HG03196 (cell line): Measurements from ENCODE around the gene NIBAN1.
A peak's percentile ranks its signal among the peaks of the same experiment; 100 is the strongest.

Experiments
- ATAC-seq: cut with Tn5 transposase; IDR thresholded peaks from one replicate; pipeline ENCODE4 v1.9.1; 2021; ENCODE audit not compliant: unreplicated experiment

Gene NIBAN1

DNA sequence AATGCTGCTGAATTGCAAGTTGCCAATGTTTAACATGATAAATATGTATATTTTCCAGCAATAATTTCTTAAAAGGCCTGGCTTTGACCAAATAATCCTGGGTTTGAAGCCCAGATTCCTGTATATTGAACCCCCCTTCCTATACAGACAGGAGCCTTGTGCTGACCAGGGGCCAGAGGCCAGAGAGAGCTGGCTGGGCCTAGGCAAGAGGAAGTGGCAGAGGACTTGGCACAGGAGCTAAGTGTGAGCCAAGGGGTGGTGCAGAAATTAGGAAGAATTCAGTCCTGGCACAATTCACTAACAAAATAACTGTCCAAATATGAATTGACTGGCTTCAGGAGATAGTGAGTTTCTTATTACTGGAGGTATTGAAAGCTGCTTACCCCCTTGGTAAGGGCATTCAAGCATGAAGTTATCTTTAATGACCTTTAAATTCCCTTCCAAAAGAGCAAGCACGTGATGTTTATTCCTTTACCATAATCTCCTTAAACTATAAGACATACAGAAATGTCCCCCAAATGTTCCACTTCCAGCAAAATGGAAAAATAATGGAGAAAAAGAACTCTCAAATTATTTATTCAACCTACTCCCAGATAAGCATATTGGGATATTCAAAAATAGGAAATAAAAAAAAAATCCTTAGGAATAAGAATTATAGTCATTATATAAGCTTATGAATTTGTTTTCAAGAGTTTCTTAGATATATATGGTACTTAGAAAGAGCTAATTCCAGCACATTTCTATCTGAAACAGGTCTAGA lies 26.6 kb downstream of the NIBAN1 start:
- no peak for ATAC-seq

DNA sequence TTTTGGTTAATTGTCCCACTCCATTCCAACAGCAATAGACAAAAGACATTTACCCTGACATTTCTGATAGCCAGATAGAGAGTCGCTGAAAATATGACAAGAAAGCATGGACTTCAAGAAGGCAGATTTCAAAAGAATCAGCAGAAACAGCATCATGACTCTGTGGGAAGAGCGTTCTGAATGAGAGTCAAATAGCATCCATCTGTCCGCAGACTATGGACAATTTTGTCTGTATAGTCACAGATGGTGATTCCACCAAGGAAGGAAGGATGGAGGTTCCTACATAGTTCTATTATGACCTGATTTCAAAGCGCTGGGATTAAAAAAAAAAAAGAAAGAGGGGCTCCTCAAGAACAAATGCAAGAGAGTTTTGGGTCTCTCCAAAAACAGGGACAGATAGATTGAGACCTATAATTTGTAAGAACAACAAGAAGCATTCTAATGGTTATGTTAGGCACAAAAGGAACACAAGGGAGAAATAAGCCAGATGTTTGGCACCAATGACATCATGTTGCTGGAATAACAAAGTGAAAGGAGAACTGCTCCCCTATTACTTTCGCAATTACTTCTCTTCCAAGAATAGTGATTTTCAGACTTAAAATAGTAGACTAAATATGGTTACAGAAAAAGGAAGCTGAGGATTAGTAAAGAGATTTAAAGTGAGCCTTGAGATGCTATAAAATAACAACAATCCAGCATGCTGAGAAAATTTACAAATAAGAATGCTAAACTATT lies 28.5 kb downstream of the NIBAN1 start:
- peak; percentile 43 for ATAC-seq

DNA sequence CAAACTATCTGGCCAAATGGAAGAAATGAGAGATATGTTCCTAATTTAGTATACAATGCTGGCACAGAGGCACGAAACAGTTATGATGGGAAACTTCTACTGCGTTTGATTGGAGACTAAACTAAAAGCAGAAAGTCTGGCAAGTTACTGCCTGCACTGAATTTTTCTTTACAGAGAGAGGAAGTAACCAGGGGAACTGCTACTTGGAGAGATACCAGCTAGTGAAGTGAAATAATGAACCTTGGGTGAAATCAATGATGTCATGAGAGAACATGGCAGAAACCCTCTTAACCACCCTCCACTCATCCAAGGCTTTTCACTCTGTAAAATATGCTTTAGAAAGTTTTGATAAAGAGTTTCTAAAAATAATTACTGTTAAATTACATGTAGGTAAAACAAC lies 29.3 kb downstream of the NIBAN1 start:
- ATAC-seq, result peak; percentile 53

DNA sequence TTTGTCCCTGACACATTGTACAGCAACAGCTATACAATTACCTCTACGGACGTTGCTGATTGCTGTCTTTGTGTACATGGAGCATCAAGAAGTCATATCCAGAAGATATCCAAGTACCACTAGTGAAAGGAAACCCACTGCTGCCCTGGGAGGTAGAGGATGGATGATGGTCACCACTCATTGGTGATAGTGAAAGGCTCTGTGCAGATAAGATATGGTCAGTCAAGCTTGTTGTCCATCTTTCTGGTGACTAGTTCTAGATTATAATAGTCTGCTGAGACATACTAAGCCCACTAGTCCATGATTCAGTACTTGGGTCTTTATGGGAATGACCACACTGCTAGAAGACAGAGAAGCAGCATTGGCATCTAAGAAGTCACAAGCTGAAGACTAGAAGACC lies 30.3 kb downstream of the NIBAN1 start:
- no peak for ATAC-seq

DNA sequence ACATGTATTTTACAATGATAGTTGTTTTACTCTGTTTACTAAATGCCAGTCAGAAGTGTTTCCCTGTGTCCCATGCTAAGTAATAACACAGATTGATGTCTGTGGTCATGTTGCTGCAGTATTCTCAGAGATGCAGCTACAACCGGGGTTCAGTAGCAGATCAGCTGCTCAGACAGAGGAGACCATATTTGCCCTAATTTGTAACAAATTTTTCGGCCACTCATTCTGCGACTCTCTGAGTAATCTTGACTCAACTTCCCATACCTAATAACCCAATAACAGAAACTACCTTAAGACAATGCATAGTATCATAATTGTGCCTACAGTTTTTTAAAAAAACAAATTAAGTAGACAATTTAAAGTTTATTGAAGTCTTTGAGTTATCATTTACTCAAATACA lies 32.6 kb downstream of the NIBAN1 start:
- ATAC-seq, result peak; percentile 50

DNA sequence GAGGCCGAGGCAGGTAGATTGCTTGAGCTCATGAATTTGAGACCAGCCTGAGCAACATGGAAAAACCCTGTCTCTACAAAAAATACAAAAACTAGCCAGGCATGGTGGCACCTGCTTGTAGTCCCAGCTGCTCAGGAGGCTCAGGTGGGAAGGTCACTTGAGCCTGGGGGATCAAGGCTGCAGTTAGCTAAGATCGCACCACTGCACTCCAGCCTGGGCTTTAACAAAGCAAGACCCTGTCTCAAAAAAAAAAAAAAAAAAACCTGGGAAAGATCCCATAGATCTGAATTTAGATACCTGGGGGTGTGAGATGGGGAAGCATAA lies 32.9 kb downstream of the NIBAN1 start:
- no peak for ATAC-seq

DNA sequence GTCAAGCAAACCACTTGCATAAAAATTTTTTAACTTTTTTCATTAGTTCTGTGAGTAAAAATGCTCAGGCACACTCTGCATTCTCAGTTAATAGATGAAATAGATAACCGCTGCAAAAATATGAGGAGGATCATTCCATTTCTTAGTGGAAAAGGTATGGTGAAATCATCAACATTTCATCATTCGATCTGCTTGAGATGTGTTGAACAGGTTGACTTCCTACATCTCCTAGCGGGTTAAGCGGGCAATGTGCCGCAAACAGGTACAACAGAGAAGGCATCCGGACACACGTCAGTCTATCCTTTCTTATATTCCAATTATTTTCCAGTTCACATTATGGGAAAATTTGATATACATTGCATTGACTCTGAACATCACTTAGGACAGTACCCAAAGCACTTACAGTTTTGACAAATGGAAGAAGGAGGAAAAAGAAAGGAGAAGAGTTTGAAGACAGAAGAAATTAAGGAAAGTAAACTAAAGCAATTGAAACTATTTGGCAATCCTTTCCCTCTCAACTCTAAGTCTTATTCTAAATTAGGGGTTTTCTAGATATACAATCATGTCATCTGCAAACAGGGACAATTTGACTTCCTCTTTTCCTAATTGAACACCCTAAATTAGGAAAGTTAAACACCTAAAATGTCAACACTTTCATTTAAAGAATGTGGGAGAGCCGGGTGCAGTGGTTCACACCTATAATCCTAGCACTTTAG lies 33.5 kb downstream of the NIBAN1 start:
- no peak for ATAC-seq

DNA sequence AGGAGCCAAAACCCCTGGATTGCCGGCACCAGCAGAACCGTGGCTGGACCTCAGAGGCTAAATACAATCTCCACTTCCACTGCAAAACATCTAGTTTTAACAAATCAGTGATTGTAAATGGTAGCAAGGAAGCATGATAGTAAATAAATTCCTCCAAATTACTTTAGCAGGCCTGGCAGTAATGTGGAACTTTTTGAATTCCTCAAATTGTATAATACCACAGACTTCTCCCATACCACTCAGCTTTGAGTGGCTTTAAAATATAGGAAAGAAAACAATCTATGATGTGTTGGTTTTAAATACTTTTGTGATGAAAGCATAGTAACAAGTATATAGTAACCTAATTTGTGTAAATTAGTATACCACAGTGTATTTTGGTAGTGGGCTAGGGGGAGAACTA lies 34.1 kb downstream of the NIBAN1 start:
- no peak for ATAC-seq

DNA sequence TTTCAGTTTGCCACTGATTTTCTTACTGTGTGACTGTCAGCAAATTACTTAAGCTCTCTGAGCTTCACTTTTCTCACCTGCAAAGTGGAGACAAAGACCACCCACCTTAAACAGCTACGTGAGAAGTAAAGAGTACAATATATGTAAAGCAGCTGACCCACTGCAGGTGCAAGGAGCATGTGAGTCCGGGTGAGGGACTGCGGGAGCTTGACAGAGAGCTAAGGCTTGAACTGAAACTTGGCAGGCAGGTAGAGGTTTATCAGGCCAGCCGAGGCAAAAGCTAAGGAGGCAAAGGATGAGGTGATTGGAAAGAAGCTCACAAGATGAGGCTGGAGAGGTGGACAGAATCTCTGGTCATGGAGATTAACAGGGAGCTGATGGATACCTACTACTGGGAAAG lies 36.6 kb downstream of the NIBAN1 start:
- no peak for ATAC-seq

DNA sequence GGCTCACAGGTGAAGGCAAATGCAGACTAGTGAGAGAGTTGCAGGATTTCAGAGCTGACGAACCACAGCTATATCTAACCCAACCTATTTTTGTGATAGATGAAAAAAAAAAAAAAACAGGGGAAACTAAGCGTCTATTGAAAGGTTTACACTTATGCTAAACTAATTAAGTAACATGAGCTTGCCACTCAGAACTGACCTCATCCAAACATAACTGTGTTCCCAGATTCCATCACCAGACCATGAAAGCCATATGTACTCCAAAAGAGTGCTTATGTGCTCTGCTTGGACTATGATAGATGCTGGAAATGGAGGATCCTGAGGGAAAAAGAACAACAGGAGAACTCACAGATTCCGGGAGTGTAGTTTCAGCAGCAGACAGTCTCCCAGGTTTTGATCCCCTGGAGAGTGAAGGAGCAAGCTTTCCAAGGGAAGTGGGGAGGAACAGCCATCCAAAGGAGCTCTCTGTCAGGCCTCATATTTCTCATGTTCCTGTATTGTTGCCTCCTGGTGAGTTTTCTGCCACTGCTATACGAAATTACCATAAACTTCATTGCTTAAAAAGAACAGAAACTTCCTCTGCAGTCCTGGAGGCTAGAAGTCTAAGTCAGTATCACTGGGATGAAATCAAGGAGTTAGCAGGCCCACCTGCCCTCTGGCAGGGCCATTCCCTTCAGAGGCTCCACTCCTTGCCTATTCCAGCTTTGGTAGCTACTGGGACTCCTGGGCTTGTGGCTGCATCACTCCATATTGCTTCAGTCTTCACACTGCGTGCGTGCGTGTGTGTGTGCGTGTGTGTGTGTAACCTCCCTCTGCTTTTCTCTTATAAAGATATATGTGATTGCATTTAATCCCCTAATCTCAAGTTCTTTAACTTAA lies 38.1 kb downstream of the NIBAN1 start:
- ATAC-seq, result no peak

DNA sequence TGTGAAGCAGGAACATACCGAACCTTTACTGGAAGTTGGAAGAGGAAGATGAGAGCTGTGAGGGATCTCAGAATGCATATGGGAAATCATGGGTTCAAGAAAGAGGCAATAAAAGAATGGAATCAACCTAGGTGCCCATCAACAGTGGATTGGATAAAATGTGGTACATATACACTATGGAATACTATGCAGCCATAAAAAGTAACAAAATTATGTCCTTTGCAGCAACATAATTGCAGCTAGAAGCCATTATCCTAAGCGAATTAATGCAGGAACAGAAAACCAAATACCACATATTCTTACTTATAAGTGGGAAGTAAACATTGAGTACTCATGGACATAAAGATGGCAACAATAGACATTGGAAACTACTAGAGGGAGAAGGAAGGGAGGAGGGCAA lies 40.4 kb downstream of the NIBAN1 start:
- ATAC-seq, result no peak

DNA sequence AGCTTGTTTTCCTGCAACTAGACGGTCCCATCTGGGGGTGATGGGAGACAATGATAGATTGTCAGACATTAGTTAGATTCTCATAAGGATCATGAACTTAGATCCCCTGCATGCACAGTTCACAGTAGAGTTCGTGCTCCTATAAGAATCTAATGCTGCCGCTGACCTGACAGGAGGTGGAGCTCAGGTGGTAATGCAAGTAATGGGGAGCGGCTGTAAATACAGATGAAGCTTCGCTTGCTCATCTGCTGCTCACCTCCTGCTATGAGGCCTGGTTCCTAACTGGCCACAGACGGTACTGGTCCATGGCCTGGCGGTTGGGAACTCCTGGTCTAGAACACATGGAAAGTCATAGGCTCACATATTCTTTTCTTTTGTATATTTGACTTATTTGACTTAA lies 42.0 kb downstream of the NIBAN1 start:
- ATAC-seq, result no peak

DNA sequence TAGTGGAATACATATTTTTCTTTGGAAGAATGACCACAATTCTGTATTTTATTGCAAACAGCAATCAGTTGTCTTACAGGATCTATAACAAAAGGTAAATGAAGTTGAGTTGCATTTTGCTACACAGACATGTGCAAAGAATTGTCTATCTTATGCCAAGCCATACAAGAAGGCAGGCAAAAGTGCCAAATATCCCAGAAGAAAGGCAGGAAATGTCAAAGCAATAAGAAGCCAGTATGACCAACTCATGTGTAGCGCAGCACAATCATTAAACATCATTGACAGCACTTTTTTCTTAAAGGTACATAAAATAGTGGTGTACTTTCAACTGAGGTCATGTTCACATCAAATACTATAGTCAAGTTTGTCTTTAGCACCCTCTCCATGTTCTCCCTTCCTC lies 42.7 kb downstream of the NIBAN1 start:
- no peak for ATAC-seq

DNA sequence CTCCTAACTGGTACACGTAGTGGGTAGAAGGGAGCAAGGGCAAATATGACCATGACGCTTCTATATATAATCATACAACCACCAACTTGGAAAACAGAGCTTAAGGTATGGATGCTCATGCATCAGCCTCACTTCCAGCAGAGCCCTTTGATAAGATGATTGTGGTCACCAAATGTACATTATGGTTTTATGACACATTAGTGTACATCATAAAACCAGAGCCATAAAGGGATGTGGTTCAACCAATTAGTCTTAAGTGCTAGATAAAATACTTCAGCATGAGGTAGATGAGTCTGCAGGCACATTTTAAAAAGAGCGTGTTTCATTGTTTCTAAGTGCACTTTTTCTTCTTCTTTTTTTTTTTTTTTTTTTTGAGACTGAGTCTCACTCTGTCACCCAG lies 43.7 kb downstream of the NIBAN1 start:
- no peak for ATAC-seq

DNA sequence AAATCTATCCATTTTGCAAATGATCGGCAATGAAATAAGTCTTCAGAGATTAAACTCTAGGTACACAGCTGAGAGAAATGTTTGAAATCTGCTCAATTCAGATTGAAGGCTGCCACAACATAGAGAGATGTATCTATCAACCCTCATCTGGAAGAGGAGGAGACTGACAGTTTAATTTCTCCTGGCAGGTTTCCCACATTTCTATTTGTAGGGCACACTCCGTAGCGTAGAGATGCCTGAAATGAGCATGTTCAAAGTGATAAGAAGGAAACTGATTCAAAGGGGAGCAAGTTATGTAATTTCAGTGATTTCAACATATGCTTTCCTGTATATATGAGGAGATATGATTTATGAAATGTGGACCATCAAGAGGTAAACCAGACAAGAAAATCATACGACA lies 44.1 kb downstream of the NIBAN1 start:
- ATAC-seq, result no peak

DNA sequence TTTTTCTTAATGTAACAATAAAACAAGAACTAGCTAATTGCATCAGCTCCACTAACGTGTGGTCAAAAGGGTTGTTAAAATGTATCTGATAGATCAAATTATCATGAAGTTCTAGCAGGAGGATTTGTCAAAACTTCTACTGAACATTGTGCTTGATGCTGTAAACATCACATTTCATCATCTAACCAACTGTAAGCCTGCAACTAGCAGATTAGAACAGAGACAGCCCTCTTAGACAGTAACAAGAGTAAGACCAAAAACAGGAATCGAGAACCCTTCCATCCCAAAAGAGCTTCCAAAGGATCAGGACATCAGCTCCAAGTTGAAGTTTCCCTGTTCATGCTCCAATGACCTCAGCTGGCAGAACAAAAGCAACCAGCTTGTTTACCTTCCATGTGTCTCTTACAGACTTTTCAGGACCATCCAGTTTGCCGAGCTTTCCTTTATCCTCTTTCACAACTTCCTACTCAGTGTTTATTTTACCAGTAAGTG lies 44.6 kb downstream of the NIBAN1 start:
- no peak for ATAC-seq

DNA sequence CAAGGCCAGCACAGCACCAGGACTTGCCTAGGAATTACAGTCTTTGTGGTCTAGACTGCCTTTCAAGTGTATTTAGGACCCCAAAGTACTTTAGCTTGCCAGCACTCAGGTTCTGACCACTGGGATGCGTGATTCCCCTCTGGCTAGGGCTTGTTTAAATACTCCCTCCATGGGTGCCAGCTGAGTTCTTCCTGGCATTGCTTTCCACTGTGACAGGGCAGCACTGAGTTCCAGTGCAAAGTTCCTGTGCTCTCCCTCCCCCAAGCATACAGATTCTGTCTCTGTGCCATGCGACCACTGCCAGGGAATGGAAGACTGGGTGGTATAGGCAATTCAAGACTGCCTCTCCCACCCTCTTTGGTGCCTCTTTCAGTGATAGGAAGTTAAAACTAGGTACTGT lies 45.9 kb downstream of the NIBAN1 start:
- no peak for ATAC-seq
